HepG2 (cell line): ENCODE results near the gene NRL. TPM values are rescaled to one million over a fixed set of nuclear protein-coding genes. Genes with fewer than 3 reads are reported as not detected.

Experiments used
- CCDC6 ChIP-seq: sonication (generic); formaldehyde crosslinking; IDR thresholded peaks from 2 replicates; pipeline ENCODE4 v1.8.1; 2022; ENCODE audit warnings: mild to moderate bottlenecking, missing genetic modification reagents, moderate library complexity
- EED ChIP-seq: sonication (generic); formaldehyde crosslinking; IDR thresholded peaks from 2 replicates; pipeline ENCODE4 v1.5.0; 2020; ENCODE audit warnings: mild to moderate bottlenecking, missing genetic modification reagents
- FOXO1 ChIP-seq: sonication (generic); formaldehyde crosslinking; IDR thresholded peaks from 2 replicates; pipeline ENCODE4 v1.4.0; 2020; ENCODE audit warnings: missing genetic modification reagents
- HOXA7 ChIP-seq: sonication (generic); formaldehyde crosslinking; IDR thresholded peaks from 2 replicates; pipeline ENCODE4 v1.8.1; 2022; ENCODE audit warnings: mild to moderate bottlenecking, missing genetic modification reagents, moderate library complexity
- KDM5A ChIP-seq: fragments of 200-600 bp; sonication (generic); IDR thresholded peaks from 2 replicates; pipeline ENCODE4 v1.7.0; 2018; ENCODE audit warnings: antibody characterized with exemption, mild to moderate bottlenecking, low read length, borderline replicate concordance
- NFAT5 ChIP-seq: sonication (generic); formaldehyde crosslinking; IDR thresholded peaks from 2 replicates; pipeline ENCODE4 v1.4.0; 2020; ENCODE audit warnings: missing genetic modification reagents
- SMAD9 ChIP-seq: sonication (generic); formaldehyde crosslinking; IDR thresholded peaks from 2 replicates; pipeline ENCODE4 v1.5.1; 2020; ENCODE audit warnings: mild to moderate bottlenecking, missing genetic modification reagents
- ZBTB40 ChIP-seq, 2 experiments: fragments of 450-650 bp in 1 of 2; sonication (generic) in 1 of 2; formaldehyde crosslinking in 1 of 2; IDR thresholded peaks; 2 replicates each; pipeline versions ENCODE4 v1.6.1 to v1.8.0; 2016 to 2022; ENCODE audit warnings: antibody characterized with exemption in 1 of 2, mild to moderate bottlenecking in 1 of 2, missing genetic modification reagents in 1 of 2
- ZNF724P ChIP-seq: sonication (generic); formaldehyde crosslinking; IDR thresholded peaks from 2 replicates; pipeline ENCODE4 v1.8.0; 2022; ENCODE audit warnings: missing genetic modification reagents, borderline replicate concordance
- polyA plus RNA-seq, 8 experiments: library from polyadenylated mRNA; depleted of rRNA in 3 of 8; stranded (reverse) in 7 of 8; unstranded in 1 of 8; fragments of >200 nt; fragmentation: Illumina TruSeq in 4 of 8; extraction: Trizol in 4 of 8; gene quantifications; 2 replicates each; pipeline versions ENCODE4 v1.2.1 to v1.2.3, GENCODE V29; 2011 to 2016; ENCODE audit warnings: low read depth in 4 of 8, missing spikeins in 1 of 8, mixed read lengths in 1 of 8; ENCODE audit not compliant: insufficient read depth in 1 of 8
- total RNA-seq, 5 experiments: library from RNA; depleted of rRNA; stranded (reverse); fragments of >200 nt; fragmentation: Illumina TruSeq; extraction: Trizol; gene quantifications; 2 replicates each; pipeline ENCODE4 v1.2.3, GENCODE V29; 2016; ENCODE audit warnings: low read depth in 1 of 5
- TF ChIP-seq, protein P1 (sequence below): sonication (generic); formaldehyde crosslinking; IDR thresholded peaks from 2 replicates; pipeline ENCODE4 v1.4.0; 2020; ENCODE audit warnings: missing genetic modification reagents, borderline replicate concordance
- TF ChIP-seq, protein P2 (sequence below): sonication (generic); formaldehyde crosslinking; IDR thresholded peaks from 2 replicates; pipeline ENCODE4 v1.5.0; 2020; ENCODE audit warnings: missing genetic modification reagents, mild to moderate bottlenecking, borderline replicate concordance

NRL gene
- total and polyA plus RNA-seq, 2 of the 13 experiments (the other 11 are each of a cell fraction or from before 2014, with no cell fraction given), result 2.5 to 4.7 TPM

DNA sequence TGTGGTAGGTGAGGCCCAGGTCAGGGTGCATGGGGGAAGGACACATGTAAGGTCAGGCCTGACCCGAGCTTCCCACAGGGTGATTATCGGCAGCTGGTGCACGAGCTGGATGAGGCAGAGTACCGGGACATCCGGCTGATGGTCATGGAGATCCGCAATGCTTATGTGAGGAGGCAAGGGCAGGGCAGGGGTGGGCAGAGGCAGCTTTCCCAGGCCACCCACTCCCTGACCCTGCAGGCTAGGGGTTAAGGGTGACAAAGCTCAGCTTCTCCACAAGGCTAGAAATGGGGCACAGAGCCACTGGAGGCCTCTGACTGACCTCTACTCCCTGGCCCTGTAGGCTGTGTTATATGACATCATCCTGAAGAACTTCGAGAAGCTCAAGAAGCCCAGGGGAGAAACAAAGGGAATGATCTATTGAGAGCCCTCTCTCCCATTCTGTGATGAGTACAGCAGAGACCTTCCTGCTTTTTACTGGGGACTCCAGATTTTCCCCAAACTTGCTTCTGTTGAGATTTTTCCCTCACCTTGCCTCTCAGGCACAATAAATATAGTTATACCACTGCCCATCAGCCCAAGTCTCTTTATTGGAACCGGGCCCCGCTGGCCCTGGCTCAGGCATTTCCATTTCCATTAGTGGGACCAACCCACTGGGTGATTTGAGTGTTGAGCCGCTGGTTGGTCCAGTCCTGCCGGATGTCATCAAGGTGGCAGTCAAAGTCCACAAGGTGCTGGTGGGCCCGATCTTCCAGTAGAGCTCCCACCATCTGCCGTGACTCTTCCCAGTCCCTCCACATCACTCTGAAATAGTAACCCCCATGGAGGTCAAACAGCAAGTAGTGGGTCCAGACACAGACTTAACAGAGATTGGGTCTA lies 23.9 kb upstream of the NRL start (continued):
- TF ChIP-seq ZBTB40 (IDR thresholded peaks at IDR 0.05) (no peak), ZBTB40 (CRISPR knock-in tag; IDR thresholded peaks at IDR 0.05) (no peak), SMAD9 (no peak), FOXO1 (no peak), CCDC6 (no peak), ZNF724P (CRISPR knock-in tag) (no peak), EED (CRISPR knock-in tag) (no peak), HOXA7 (CRISPR knock-in tag) (no peak), NFAT5 (CRISPR knock-in tag) (no peak; the same call in 1 of the 2 replicates), KDM5A (no peak)
- TF ChIP-seq, protein P1, sequence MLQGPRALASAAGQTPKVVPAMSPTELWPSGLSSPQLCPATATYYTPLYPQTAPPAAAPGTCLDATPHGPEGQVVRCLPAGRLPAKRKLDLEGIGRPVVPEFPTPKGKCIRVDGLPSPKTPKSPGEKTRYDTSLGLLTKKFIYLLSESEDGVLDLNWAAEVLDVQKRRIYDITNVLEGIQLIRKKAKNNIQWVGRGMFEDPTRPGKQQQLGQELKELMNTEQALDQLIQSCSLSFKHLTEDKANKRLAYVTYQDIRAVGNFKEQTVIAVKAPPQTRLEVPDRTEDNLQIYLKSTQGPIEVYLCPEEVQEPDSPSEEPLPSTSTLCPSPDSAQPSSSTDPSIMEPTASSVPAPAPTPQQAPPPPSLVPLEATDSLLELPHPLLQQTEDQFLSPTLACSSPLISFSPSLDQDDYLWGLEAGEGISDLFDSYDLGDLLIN (CRISPR knock-in tag), result no peak
- TF ChIP-seq, protein P2, sequence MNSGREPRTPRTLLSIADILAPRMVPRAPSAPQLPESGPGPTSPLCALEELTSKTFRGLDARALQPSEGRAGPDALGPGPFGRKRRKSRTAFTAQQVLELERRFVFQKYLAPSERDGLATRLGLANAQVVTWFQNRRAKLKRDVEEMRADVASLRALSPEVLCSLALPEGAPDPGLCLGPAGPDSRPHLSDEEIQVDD (CRISPR knock-in tag), result no peak
